Stimulated activated CD4-positive, alpha-beta T cell treated with anti-CD3 and anti-CD28 coated beads, TNF-alpha, amount 100 ng/mL, for 48 hours (primary cell): ENCODE results near the gene MYCN.
"Not testable (repeated sequence)": the region's sequence is repeated elsewhere in the genome, so short reads cannot be mapped to it uniquely, and the experiment has no call there.

Source experiments
- DNase-seq, 3 donors: peaks; one replicate each; pipeline ENCODE4 v3.0.0-alpha.2; 2020; ENCODE audit warnings: low read depth in 3 of 3

Gene MYCN

GRCh38 chr2:15943378-15944280, 3.3 kb downstream of the MYCN start:
- DNase-seq, result no peak

- no peak for DNase-seq
Observed at GRCh38 chr2:15944325-15945017, 4.1 kb downstream of the MYCN start.

- DNase-seq, result no peak
Observed at GRCh38 chr2:15945909-15946705, 5.8 kb downstream of the MYCN start.

GRCh38 chr2:15946983-15947382, 6.6 kb downstream of the MYCN start:
- DNase-seq, result no peak

DNA sequence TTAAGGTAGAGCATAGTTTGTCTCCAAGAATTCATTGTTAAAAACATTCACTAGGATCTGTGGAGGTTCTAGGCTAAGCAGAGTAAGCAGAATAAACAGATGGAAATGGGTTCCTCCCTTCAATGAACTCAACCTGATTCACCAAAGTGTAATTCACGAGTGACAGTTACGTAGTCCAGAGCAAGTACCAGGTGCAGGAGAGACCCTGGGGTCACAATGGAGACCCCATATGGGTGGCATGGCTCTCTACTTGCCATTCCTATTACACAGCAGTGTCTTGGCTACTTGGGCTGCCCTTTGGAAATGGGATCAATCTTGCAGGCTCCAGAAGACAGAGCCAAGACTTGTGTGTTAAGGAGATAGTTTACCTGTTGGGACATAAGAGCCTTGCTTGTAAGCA, 7.1 kb downstream of the MYCN start:
- DNase-seq, result no peak

DNA sequence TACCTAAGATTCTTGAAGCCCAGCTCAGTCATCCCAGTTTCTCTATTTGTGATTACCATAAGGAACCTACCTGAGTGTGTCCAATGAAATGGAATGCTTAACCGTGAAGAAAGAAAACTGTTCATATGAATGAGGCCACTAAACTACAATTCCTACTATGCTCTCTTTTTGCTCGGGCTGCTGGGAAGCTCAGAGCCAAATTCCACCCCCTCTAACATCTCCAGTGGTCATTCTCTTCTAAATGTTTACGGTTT, 8.3 kb downstream of the MYCN start:
- DNase-seq, result no peak

DNA sequence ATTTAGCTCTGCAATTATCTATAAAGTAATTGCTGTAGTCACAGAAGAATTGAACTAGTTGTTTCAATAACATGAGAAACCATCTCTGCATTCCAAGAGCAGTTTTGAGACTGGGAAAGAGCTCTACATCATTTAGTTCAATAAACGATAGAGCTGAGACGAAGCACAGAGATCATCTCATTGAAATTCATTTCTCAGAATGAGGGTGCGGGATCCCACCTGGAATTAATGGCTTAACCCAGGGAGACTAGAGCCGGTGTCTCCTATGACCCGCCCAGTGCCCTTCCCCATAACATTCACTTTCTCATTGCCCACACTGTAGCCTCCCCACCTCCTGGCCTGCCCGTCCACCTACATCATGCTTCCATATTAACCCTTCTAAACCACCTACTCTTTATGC, 8.8 kb downstream of the MYCN start:
- no peak for DNase-seq

DNA sequence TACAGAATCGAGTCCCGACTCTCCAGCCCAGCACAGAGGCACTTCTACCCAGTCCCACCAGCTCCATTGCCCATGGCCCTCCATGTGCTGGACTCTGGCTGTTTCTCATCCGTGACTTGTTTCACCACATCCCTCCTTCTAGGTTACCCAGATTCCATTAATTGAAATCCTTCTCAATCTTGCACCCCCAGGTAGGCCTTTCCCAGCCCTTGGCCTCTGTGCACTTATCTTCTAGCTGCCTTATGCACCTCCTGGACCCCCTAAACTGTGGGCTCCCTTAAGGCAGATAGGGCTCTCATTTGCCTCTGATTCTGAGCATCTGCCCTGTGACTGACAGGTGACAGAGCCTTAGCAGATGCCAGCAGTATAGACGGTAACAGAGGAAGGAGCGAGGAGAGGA, 9.2 kb downstream of the MYCN start:
- no peak for DNase-seq

DNA sequence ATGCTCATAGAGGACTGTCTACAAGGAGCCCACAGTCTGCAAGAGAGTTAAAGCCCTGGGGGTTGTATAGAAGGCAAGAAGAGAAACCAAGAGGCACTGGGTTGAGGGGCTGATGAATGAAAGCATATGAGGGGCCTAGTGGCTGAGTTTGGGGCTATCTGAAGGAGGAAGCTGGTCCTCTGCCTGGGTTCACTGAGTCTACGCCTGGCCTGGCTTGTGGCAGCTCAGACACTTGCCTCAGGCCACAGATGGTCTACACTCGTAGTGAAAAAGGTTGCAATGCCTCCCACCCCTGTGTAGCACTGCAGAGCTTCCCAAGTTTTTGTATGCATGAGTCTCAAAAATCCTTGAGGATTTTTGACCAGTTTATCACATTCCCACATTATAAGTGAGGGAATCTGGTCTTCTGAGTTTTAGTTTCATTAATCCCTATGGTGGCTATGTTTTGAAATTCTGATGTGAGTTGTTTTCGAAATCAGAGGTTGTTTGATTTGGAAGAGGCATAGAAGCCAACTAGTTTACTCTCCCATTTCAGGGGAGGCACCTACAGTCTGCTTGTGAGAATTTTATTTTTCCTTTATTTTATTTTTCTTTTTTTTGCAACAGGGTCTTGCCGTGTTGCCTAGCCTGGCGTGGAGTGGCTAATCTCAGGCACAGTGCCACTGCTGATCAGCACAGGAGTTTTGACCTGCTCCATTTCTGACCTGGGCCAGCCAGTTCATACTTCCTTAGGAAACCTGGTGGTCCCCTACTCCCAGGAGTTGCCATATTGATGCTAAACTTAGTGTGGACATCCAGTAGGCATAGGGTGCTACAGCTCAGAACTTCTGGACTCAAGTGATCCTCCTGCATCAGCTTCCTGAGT, 10.0 kb downstream of the MYCN start:
- no peak for DNase-seq

GRCh38 chr2:15951936-15952335, 11.6 kb downstream of the MYCN start:
- DNase-seq, result not testable (repeated sequence)

- no peak for DNase-seq
Observed at GRCh38 chr2:15952451-15953146, 12.2 kb downstream of the MYCN start.

DNA sequence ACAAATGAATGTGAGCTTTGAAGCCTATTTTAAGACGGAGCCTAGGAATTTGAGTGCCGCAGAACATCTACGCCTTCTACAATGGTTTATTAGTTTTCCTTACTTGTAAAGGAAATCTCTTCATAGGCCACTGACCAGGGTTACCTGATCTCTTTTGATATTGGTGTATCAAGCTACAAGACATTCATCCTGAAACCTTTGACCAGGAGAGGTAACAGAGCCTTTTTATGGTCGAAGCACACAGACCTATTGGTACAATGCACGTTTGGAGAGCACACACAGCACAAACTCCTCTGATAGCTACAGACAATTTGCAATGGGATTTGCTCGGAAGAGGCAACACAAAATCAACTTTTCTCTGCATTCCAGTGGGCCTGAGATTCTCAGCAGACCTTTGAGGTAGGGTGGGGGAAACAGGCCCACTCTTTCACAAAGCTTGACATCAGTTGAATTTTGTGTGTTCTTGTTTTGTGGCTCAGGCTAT, 12.8 kb downstream of the MYCN start:
- no peak for DNase-seq

GRCh38 chr2:15953891-15954680, 13.7 kb downstream of the MYCN start:
- DNase-seq, result no peak

GRCh38 chr2:15954761-15955160, 14.4 kb downstream of the MYCN start:
- DNase-seq, result no peak

DNA sequence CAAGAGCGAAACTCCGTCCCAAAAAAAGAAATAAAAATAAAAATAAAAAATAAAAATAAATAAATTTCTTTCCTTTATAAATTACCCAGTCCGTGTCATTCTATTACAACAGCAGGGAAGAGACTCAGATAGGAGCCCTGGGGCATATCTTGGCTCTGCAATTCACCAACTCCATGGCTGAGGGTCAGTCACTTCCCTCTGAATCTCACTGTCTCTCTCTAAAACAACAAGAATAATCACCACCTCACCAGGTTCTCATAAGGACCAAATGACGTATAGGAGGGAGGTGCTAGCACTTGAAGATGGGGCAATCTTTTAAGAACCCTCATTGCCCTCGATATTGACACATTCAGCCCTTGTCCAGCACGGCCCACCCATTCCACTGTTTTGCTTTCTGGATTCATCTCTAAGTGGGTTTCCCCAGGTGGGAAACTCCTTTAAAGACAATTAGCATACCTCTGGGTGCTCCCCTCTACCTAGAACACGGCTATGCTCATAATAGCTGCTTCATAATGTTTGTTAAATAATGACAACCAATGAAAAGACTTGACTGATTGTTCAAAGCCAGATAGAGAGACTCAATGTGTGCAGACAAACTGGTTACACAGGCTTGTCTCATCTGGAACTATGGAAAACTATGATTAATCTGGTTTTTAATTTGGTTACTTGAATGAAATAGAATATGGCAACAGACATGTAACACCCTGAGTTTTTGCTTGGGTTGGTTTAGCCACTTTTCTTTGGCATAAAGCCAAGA, 15.1 kb downstream of the MYCN start:
- no peak for DNase-seq

- no peak for DNase-seq
Observed at GRCh38 chr2:15956230-15956629, 15.9 kb downstream of the MYCN start.

- DNase-seq, result no peak
Observed at GRCh38 chr2:15956751-15957736, 16.7 kb downstream of the MYCN start.
